OCI-LY1 (cell line): ENCODE measurements around the gene TRNP1.

ENCODE experiments used
- EZH2 ChIP-seq: fragments of 200-600 bp; sonication (generic), shearing (Covaris generic); IDR thresholded peaks from 2 replicates; pipeline ENCODE4 v1.8.0; 2017; ENCODE audit warnings: borderline replicate concordance, mixed run types, mild to moderate bottlenecking, antibody characterized with exemption, low read length, moderate library complexity, mixed read lengths
- TF ChIP-seq, protein P1 (sequence below): fragments of 200-600 bp; sonication (generic), shearing (Covaris generic); IDR thresholded peaks from 2 replicates; pipeline ENCODE4 v1.5.1; 2017; ENCODE audit warnings: mild to moderate bottlenecking, antibody characterized with exemption, low read length, moderate library complexity, mixed read lengths

DNA sequence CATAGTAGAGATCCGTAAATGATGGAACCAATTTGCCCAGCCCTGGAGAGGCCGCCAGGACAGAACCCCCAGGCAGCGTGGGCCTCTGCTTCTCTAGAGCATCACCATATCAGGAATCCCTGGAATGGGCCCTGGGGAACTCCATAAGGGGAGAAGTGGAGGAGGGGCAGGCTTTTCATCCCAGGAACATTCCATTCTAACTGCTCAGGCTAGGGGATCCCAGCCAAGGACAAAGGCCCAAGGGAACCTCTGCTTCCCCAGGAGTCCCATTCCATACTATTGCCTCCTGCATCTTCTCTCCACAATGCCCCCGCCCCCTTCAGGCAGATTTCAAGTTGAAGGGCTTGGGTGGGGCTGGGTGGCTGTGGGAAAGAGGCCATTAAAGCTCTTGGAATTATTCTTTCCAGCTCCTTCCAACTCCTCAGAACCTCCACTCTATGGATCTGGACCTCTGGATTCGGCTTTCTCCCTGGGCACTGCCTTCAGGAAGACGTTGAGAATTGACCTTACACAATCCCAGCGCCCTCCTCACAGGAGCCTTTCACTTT lies 6.0 kb downstream of the TRNP1 start:
- TF ChIP-seq, protein P1, sequence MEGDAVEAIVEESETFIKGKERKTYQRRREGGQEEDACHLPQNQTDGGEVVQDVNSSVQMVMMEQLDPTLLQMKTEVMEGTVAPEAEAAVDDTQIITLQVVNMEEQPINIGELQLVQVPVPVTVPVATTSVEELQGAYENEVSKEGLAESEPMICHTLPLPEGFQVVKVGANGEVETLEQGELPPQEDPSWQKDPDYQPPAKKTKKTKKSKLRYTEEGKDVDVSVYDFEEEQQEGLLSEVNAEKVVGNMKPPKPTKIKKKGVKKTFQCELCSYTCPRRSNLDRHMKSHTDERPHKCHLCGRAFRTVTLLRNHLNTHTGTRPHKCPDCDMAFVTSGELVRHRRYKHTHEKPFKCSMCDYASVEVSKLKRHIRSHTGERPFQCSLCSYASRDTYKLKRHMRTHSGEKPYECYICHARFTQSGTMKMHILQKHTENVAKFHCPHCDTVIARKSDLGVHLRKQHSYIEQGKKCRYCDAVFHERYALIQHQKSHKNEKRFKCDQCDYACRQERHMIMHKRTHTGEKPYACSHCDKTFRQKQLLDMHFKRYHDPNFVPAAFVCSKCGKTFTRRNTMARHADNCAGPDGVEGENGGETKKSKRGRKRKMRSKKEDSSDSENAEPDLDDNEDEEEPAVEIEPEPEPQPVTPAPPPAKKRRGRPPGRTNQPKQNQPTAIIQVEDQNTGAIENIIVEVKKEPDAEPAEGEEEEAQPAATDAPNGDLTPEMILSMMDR, result no peak
- no peak for TF ChIP-seq EZH2
